ENCODE results near the gene ZNF500.

- TF ChIP-seq CTCF (conservative IDR thresholded peaks at IDR 0.05; ENCODE audit: low read depth, low read length): no peak
- no peak for TF ChIP-seq FOS (IDR thresholded peaks at IDR 0.05; ENCODE audit: low read depth, low read length)
- TF ChIP-seq USF2 (IDR thresholded peaks at IDR 0.05; ENCODE audit: low read depth, low read length): no peak
- TF ChIP-seq POLR2A (IDR thresholded peaks at IDR 0.05; ENCODE audit: low read depth, low read length): no peak
- TF ChIP-seq SMC3 (IDR thresholded peaks at IDR 0.05; ENCODE audit: low read depth, low read length): no peak
- no peak for TF ChIP-seq ELK1 (IDR thresholded peaks at IDR 0.05; ENCODE audit: borderline replicate concordance, low read depth, low read length)
- TF ChIP-seq MXI1 (IDR thresholded peaks at IDR 0.05; ENCODE audit: borderline replicate concordance, low read depth, low read length): no peak
- TF ChIP-seq MAFK (IDR thresholded peaks at IDR 0.05; ENCODE audit: low read depth, low read length): no peak
- no peak for TF ChIP-seq MAZ (IDR thresholded peaks at IDR 0.05; ENCODE audit: borderline replicate concordance, low read depth, low read length)
- no peak for TF ChIP-seq BHLHE40 (IDR thresholded peaks at IDR 0.05; ENCODE audit: low read depth, low read length)
- TF ChIP-seq RCOR1 (IDR thresholded peaks at IDR 0.05; ENCODE audit: insufficient replicate concordance, low read length): no peak
Observed at GRCh38 chr16:4790261-4790660, 23.3 kb upstream of the ZNF500 start.
